Measurements from ENCODE around the gene PDCD2. TPM values are rescaled to one million over a fixed set of nuclear protein-coding genes. Genes with fewer than 3 reads are reported as not detected.

PDCD2 gene
- total and polyA plus RNA-seq, 9 of the 15 experiments (the other 6 are each of a cell fraction or from before 2014, with no cell fraction given), result 67.3 to 430 (median 318) TPM

DNA sequence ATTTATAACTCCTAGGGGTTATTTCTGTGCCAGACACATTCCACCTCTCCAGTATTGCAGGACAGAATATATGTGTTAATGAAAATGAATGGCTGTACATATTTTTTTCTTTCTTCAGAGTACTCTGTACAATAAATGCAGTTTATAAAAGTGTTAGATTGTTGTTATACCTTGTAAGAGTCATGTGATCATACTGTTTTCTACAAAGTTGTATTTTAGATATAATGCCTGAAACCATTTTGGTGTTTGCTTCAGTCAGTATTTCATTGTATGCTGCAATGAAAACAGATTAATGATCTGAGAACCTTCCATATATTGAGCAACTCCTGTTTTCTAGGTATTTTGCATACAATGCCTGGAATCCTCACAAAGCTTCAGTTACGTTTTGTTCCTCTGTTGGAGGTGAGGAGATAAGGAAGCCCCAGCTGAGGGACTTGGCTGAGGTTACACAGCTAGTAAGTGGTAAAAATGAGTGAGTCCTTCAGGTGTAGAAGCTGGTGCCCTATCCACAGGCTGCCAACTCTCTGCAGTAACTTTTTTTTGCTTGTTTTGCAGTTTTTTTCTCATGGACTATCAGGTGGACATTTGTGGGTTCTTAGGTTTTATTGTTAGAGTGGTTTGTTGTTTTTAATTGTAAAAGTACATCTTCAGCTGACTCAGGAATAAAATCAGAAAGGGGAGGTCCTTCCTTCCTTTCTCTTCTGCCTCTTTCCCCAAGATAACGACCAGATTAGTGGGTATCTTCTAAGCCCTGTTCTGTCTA is 11.6 kb downstream of the PDCD2 start (continued):
- peak; percentile 44; the same call in 1 of the 2 replicates for TF ChIP-seq CXXC5 (CRISPR knock-in tag; IDR thresholded peaks at IDR 0.05)
- peak; percentile 88 for TF ChIP-seq C11orf30 (IDR thresholded peaks at IDR 0.05; ENCODE audit: low read depth)
- no peak for TF ChIP-seq BCLAF1 (IDR thresholded peaks at IDR 0.05; ENCODE audit: borderline replicate concordance in 1 of 2, control insufficient read depth in 1 of 2, low read depth in 2 of 2, low read length in 1 of 2)
- TF ChIP-seq ZNF785 (CRISPR knock-in tag; IDR thresholded peaks at IDR 0.05), result no peak
- no peak for TF ChIP-seq ZNF3 (CRISPR knock-in tag; IDR thresholded peaks at IDR 0.05)
- TF ChIP-seq TOE1 (IDR thresholded peaks at IDR 0.05; ENCODE audit: borderline replicate concordance), result peak; percentile 71; the same call in 1 of the 2 replicates
- no peak for TF ChIP-seq TOE1 (CRISPR knock-in tag; IDR thresholded peaks at IDR 0.05; ENCODE audit: borderline replicate concordance, low read depth)
- TF ChIP-seq, protein P1, sequence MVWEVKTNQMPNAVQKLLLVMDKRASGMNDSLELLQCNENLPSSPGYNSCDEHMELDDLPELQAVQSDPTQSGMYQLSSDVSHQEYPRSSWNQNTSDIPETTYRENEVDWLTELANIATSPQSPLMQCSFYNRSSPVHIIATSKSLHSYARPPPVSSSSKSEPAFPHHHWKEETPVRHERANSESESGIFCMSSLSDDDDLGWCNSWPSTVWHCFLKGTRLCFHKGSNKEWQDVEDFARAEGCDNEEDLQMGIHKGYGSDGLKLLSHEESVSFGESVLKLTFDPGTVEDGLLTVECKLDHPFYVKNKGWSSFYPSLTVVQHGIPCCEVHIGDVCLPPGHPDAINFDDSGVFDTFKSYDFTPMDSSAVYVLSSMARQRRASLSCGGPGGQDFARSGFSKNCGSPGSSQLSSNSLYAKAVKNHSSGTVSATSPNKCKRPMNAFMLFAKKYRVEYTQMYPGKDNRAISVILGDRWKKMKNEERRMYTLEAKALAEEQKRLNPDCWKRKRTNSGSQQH (CRISPR knock-in tag; IDR thresholded peaks at IDR 0.05), result no peak
- TF ChIP-seq EP300 (IDR thresholded peaks at IDR 0.05; ENCODE audit: low read length), result peak; percentile 37; the same call in 1 of the 2 replicates

Measured in K562 (cell line).